HG02938 (cell line): Measurements from ENCODE around the gene IL27RA.

Experiments
- ATAC-seq: cut with Tn5 transposase; IDR thresholded peaks from one replicate; pipeline ENCODE4 v1.9.1; 2021; ENCODE audit warnings: mild to moderate bottlenecking, moderate library complexity; ENCODE audit not compliant: unreplicated experiment

Gene IL27RA

DNA sequence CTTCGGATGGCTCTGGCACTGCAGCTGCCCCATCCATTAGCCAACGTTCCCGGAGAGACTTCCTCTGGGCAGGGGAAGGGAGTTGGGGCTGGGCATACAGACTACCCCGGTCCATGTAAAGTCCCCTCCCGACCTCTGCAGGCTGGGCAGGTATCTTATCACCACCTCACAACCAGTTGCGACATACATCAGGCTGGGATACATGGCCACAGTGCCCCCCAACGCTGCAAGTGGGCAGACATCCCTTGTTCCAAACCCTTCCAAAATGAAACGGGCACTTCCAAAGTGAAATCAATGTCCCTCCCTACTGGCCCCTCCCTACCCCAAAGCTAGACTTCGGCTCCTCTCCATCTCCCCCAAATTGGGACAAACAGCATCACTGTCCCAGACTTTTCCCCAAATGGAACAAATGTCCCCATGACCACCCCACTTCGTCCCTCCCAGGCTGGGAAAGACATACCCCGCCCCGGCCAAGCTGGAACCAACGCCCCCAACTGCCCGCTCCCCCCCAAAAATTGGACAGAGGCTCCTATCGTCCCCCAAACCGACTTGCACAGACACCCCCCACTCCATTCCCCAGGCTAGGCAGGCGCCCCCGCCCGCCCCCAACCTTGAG, 25.3 kb downstream of the IL27RA start:
- ATAC-seq, result no peak

DNA sequence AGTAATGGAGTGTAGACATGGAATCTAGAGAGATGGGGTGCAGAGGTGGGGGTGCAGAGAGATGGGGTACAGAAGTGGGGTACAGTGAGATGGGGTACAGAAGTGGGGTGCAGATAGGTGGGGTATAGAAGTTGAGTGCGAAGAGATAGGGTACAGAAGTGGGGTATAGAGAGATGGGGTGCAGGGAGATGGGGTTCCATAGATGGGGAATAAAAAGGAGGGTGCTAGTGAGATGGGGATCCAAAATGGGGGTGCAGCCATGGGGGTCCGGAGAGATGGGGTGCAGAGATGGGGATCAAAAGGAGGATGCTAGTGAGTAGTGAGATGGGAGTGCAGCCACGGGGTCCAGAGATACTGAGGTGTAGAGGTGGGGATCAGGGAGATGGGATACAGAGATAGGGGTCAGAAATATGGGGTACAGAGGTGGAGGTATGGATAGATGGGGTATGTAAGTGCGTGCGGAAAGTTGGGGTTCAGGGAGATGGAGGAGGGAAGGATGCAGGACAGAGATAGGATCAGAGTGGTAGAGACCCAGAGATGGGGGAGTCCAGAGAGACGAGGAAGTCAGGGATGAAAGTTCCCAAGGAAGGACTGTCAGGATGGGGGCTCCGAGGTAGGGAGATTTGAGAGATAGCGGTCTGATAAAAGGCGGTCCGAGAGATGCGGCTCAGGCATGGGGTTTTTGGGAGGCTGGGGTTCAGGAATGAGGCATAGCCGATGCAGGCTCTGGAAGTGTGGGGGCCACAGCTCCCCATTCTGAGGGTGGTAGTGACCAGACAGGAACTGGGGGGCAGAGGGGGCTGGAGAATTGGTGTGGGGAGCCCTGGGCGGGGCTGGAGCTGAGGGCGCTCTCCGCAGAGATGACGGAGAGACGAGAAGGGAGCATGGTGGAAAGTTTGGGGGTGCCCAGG, 26.9 kb downstream of the IL27RA start:
- ATAC-seq, result no peak

DNA sequence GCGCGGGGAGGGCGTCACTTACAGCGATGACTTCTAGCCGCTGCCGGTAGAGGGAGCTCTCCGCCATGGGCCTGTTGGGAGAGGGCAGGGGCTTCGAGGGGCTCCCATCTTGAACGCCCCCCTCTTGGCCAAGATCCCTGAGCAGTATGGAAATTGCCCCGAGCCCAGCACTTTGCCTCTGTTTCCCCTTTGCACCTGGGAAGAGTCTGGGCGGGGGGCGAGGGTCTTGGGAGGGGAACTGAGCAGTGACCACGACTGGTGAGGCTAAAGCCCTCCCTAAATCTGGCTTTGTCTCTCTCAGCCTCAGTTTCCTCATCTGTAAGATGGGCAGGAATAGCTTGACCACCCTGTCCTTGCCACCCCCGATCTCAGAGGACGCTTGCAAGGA, 27.5 kb downstream of the IL27RA start:
- no peak for ATAC-seq

DNA sequence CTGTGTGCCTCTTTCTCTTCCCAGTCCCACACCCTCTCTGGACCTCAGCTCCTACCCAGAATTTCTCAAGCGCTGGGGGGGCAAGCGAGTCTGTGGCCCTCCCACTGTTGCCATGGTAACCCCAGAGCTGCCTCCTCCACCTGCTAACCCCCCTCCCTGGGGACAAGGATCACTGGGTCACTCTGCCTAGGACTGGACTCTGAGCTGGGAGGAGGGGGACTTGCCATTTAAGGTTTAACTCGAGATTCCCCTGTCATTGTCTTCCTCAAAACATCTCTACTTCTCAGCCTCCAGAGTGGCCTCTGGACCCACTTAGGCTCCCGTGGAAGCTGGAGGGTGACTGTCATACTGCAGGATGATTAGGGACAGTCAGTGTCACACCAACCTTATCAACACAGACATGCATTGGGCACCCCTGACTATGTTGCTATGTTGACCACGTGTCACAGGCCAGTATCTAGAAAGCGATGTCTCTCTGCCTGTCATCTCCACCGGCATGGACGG, 28.1 kb downstream of the IL27RA start:
- no peak for ATAC-seq

DNA sequence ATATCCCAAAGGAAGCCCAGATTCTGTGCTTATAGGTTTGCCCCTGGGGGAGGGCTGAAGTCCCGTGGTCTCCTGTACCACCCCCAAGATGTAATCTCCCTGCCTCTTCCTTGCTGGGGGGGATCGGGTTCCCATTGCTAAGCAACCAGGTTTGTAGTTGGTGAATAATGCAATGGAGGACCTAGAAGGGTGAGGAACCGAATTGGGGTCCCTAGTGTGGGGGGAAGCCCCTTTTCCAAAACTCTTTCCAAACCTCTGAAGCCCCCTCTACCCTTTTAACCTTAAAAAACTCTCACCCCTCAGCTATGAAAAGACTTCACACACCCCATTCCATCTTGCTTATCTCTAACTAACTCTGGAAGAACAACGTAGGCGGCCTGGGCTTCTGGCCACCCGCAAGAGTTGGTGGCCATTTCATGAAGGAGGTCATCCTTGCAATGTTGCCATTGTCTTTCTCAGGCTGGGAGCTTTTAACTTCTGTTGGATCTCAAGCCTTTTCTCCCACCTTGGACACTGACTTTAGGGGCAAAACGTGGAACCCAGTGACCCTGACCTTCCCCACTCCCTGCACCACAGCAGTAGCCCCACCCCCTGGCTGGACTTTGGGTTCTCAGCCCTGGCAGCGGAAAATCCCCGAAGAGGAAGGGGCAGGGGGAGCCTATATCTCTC, 29.7 kb downstream of the IL27RA start:
- no peak for ATAC-seq

DNA sequence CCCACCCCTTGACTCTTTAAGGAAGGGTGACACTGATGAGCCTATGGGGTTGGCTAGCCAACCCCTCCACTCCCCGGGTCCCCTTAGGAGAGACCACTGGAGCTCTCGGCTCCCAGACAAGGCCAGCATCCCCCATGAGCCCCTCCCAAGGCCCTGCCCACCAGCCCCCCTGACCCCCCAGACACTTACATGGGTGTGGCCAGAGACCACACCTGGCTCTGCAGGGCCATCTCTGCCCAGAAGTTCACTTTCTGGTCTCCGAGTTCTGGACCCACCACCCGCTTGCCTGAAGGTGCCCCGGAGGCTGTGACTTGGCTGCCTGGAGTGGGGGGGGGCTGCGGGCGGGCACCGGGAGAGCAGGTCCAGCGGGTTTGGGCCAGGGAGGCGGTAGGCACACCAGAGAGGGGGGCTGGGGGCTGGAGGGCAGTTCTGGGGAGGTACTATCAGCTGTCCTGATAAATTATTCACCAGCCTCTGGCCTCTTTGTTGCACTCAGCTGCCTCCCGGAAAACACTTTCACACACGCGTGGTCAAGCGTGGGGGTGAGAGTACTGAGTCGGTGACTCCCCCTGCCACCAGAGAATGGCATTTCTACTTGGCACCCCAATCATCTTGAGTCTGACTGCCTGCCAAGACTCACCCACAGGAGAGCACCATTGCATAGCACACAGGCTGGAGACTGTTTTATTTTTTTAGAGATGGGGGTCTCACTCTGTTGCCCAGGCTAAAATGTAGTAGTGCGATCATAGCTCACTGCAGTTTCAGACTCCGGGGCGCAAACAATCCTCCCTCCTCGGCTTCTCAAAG, 30.4 kb downstream of the IL27RA start, which contains the start of gene PALM3:
Gene PALM3 (minus strand): TSS at position 326 of the 807 bp plus-strand sequence. CDS start 96 bp downstream, at position 230.
- no peak for ATAC-seq

DNA sequence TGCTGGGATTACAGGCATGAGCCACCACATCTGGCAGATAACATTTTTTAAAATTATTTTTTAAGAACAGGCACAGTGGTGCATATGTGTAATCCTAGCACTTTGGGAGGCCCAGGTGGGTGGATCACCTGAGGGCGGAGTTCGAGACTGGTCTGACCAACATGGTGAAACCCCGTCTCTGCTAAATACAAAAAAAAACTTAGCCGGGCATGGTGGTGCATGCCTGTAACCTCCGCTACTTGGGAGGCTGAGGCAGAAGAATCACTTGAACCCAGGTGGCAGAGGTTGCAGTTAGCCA, 30.9 kb downstream of the IL27RA start:
- no peak for ATAC-seq

DNA sequence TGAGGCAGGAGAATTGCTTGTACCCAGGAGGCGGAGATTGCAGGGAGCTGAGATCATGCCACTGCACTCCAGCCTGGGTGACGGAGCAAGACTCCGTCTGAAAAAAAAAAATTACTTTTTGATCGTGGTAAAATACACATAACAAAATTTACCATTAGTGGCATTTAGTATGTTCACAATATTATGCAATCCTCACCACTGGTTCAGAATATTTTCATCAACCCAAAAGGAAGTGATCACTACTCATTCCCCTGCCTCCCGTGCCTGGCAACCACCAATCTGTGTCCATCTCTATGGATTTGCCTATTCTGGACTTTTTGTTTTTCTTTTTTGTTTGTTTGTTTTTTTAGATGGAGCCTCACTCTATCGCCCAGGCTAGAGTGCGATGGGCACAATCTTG, 31.5 kb downstream of the IL27RA start:
- ATAC-seq, result no peak

DNA sequence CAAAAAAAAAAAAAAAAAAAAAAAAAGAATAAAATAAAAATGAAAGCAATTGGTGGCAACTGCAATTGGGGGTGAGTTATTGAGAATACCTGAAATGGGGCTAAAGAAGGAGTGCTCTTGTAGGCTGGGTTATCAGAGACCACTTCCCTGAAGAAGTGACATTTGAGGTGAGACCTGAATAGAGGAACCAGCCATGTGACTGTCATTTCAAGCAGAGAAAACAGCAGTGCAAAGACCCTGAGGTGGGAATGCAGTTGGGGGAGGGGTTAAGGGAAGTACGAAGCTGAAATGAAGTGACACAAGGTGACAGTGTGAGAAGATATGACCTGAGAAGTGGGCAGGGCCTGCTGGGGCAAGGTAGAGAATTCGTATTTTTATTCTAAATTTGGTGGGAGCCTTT, 34.6 kb downstream of the IL27RA start:
- ATAC-seq, result no peak

DNA sequence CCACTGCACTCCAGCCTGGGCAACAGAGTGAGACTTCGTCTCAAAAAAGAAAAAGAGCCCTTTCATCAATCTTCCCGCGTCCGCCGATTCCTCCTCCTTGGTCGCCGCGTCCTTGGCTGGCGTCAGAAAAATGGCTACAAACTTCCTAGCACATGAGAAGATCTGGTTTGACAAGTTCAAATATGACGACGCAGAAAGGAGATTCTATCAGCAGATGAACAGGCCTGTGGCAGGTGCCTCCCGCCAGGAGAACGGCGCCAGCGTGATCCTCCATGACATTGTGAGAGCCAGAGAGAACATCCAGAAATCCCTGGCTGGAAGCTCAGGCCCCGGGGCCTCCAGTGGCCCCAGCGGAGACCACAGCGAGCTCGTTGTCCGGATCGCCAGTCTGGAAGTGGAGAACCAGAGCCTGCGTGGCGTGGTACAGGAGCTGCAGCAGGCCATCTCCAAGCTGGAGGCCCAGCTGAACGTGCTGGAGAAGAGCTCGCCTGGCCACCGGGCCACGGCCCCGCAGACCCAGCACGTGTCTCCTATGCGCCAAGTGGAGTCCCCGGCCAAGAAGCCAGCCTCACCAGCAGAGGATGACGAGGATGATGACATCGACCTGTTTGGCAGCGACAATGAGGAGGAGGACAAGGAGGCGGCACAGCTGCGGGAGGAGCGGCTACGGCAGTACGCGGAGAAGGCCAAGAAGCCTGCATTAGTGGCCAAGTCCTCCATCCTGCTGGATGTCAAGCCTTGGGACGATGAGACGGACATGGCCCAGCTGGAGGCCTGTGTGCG, 38.9 kb downstream of the IL27RA start:
- ATAC-seq, result no peak

DNA sequence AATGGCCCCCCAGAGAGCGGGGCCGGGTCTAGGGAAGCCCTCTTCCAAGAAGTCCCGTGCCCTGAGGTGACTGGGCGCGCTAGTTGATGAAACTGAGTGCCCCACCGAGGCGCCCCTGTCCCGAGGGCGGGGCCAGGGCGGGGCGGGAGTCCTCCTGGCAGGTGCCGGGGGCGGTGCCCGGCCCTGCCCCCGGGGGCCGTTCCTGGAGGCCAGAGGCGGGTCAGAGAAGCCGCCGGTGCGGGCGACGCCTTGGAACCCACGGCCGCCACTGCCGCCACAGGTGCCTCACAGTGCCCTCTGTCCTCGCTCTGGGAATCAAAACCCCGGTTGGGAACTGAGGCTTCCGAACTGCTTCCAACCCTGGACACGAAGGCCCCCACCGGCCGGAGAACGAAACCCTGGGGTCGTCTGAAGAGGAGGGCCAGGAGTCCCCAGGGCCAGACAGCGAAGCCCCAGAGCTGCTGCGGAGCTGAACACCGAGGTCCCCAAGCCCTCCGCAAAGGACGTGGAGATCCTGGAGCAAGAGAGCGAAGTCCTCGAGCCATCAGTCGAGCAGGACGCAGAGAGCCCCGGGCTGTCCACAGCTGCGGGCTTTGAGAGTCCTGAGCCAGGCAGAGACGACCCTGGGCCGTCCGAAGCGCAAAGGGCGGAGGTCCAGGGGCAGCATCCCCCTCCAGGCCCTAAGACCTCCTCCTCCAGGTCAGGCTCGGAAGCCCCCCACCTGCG, 41.1 kb downstream of the IL27RA start, which contains the start of gene MISP3:
Gene MISP3 (plus strand): TSS at position 252 of the 726 bp plus-strand sequence. CDS start 524 bp downstream, outside the sequence.
- ATAC-seq, result peak; percentile 13

DNA sequence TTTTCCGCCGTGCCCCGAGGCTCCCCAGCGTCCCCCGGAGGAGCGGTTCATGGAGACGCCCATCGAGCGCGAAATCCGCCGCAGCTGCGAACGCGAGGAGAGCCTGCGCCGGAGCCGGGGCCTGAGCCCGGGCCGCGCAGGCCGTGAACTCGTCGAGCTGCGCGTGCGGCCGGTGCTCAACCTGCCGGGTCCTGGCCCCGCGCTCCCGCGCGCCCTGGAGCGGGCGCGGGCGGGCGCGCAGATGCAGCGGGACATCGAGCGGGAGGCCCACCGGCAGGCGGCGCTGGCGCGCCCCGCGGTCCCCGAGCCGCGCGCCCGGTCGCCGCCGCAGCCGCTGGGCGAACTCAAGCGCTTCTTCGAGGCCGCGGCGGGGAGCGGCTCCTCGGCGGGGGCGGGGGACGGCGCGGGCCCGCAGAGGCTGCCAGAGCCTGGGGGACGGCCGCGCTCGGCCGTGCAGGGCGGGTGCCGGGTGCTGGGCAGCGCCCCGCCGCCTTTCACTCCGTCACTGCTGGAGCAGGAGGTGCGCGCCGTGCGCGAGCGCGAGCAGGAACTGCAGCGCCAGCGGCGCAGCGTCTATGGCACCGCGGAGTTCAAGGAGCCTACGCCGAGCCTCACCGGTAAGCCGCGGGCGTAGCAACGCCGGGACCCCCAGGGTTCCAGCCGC, 41.8 kb downstream of the IL27RA start:
- peak; percentile 40 for ATAC-seq

DNA sequence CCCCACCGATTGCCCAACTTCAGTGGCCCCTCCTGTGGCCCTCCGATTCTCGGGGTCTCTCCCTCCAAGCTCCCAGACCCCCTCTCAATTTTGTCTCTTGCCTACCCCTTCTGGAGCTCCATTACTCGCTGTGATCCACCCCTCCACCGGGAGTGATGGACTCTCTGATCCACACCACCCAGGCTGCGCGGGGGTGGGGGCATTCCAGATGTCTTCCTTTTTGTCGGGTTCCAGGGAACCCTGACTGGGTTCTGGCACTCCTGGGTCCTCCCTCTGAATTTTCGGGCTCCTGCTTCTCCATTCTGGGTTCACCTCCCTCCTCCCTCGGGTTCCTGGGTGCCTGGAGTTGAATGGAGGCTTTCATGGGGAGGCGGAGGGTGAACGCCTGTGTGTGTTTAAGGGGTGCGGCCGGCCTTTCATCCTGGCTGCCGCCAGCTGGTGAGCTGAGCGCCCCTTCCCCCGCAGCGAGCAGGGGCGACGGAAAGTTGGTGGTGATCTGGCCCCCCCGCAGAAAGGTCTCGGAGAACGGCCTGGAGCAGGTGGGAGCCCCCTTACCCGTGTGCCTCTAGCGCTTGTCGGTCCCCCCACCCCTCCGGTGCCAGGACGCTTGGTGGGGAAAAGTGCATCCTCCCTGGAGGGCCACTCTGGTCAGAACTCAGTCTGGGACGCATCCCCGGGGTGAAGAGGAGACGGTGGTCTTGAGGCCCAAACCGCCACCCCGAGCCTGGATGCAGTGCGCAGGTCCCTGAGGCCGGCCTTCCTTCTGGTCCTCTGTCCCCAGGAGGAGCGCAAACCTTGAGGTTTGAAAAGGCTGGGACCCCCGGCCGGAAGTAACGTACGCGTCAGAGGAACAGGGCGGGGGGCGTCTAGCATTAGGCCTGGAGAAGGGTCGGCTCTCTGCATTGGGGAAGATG, 42.6 kb downstream of the IL27RA start:
- no peak for ATAC-seq

DNA sequence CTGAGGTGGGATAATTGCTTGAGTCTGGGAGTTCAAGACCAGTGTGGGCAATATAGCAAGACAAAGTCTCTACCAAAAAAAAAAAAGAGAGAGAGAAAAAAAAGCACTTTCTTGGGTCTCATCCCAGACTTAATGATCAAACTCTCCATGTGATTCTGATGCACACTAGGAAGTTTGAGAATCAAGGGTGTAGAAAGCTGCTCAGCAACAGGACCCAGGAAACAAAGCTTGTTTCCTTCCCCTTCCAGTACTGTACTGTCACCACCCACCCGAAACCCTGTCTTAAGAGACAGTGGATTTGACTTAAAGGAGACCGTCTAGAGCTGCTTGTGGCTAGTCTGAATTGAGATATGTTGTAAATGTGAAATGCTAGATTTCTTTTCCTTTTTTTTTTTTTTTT, 46.8 kb downstream of the IL27RA start:
- no peak for ATAC-seq

DNA sequence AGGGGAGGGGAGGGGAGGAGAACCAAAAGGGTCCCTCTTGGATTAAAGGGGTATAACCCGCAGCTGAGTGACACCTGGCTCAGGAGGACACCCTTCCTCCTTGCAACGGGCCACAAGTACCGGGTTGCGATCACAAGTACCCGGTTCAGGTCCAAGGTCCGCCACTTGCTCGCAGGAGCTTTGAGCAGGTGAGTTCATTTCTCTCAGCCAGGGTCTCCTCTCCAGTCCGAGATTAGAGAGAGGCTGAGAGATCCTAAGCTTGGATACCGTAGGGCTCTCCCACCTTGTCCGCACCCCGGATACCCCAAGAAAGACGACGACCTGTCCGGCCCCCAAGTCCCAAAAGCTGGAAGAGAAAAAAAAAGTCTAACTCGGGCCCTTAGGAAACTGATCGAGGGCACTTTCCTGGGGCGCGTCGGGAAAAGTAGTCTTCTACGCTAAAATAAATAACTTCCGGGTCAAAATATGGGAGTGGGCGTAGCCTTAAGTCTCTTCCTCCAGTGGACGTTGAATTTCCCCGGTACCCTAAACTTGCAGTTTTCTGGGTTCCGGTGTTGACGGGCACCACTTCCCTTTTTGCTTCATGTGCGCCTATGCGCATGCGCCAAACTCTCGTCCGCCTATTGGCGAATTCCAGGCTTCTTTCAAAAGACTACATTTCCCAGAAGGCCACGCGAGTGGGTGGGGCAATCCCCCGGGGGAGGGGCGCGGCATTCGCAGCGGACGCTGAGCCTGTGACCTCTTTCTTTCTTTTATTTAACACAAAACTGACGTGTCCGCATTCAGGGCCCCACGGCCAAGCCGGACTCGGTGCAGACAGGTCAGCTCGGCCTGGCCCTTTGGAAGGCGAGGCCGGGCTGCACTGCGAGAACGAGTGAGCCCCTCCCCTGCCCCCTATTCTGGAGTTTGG, 49.6 kb downstream of the IL27RA start:
- peak; percentile 87 for ATAC-seq

DNA sequence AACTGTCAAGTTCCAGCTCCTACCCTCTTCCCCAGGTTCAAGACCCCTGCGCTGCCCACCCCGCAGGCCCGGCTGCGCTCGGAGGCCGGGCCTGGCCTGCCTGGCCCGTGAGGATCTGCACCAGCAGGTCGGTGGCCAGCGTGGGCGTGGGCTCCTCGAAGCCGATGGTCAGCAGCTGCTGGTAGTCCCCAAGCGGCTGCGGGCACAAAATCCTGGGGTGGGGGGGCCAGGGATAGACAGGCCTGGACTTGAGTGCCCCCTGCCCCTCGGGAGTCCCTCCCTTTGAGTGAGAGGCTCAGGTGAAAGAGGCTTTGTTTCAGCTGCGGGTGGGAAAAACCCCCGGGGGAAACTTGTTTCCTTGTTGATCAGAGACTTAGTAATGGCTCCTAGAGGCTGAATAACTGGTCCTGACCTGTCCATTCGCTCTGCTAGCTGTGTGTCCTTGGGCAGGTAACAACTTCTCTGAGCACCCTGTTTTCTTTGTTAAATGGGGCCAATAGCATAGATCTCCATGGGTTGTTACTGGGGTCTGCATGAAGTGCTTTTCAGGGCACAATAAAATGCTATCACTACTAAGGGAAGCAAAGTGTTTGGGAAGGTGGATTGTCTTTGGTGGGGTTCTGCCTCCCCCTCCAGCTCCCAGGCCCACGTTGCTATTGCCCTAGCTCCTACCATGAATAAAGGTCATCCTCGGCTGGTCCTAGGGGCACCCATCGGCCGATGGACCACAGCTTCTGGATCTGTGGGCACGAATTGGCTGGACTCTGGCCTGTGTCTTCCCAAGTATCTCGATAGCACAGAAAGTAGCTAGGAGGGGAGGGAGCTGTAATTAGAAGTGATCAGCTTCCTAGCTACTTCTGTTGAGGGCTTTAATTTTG, 50.5 kb downstream of the IL27RA start:
- ATAC-seq, result no peak
